GM18507 (cell line): Measurements from ENCODE around the gene SEMA6C.

Experiments
- DNase-seq: peaks from one replicate; pipeline ENCODE4 v3.0.0; 2011; ENCODE audit warnings: low read depth; ENCODE audit not compliant: insufficient read length; ENCODE audit errors: extremely low spot score
- FAIRE-seq: peaks from 2 replicates; lab custom pipeline; 2011; peaks lifted over from hg19 to GRCh38; lab: Jason Lieb, UNC

The SEMA6C gene

GRCh38 chr1:151165281-151165737 lies 18.9 kb upstream of the SEMA6C start:
- FAIRE-seq (no peak), DNase-seq (no peak)

- FAIRE-seq (no peak), DNase-seq (no peak)
Observed at GRCh38 chr1:151164732-151165280, 18.4 kb upstream of the SEMA6C start.

- no peak for DNase-seq
- FAIRE-seq, result no peak
Observed at GRCh38 chr1:151159373-151159772, 12.9 kb upstream of the SEMA6C start.

- DNase-seq (no peak), FAIRE-seq (no peak)
Observed at GRCh38 chr1:151158751-151159251, 12.4 kb upstream of the SEMA6C start.

GRCh38 chr1:151158326-151158725 lies 11.9 kb upstream of the SEMA6C start:
- no peak for FAIRE-seq
- no peak for DNase-seq

GRCh38 chr1:151157067-151157531 lies 10.7 kb upstream of the SEMA6C start:
- no peak for DNase-seq
- peak; percentile 82 for FAIRE-seq

GRCh38 chr1:151156515-151156819 lies 10.0 kb upstream of the SEMA6C start, which contains the start of gene TNFAIP8L2:
Gene TNFAIP8L2 (plus strand): TSS chr1:151156649. CDS start chr1:151158698, 2,049 bp downstream.
- no peak for FAIRE-seq
- peak; percentile 35 for DNase-seq

GRCh38 chr1:151147665-151148064 lies 1.2 kb upstream of the SEMA6C start:
- FAIRE-seq, result no peak
- no peak for DNase-seq

GRCh38 chr1:151147132-151147503 lies 687 bp upstream of the SEMA6C start:
- no peak for FAIRE-seq
- no peak for DNase-seq

GRCh38 chr1:151146072-151146411 lies 389 bp downstream of the SEMA6C start:
- no peak for FAIRE-seq
- DNase-seq, result no peak

- no peak for FAIRE-seq
Observed at GRCh38 chr1:151145304-151146071, 943 bp downstream of the SEMA6C start.

GRCh38 chr1:151144474-151145303 lies 1.7 kb downstream of the SEMA6C start:
- DNase-seq (no peak), FAIRE-seq (no peak)

More at GRCh38 chr1:151145304-151146071, 943 bp downstream of the SEMA6C start:
- DNase-seq, result no peak

- no peak for DNase-seq
- FAIRE-seq, result no peak
Observed at GRCh38 chr1:151143986-151144385, 2.4 kb downstream of the SEMA6C start.

GRCh38 chr1:151143057-151143435 lies 3.4 kb downstream of the SEMA6C start:
- FAIRE-seq (no peak), DNase-seq (no peak)

- no peak for DNase-seq
- FAIRE-seq, result no peak
Observed at GRCh38 chr1:151142411-151143056, 3.9 kb downstream of the SEMA6C start.

- no peak for FAIRE-seq
Observed at GRCh38 chr1:151137789-151138188, 8.6 kb downstream of the SEMA6C start.

GRCh38 chr1:151135433-151136385 lies 10.7 kb downstream of the SEMA6C start:
- peak; percentile 46 for FAIRE-seq
- DNase-seq, result no peak

More at GRCh38 chr1:151137789-151138188, 8.6 kb downstream of the SEMA6C start:
- no peak for DNase-seq

- no peak for FAIRE-seq
- DNase-seq, result no peak
Observed at GRCh38 chr1:151134991-151135390, 11.4 kb downstream of the SEMA6C start.

- FAIRE-seq (no peak), DNase-seq (no peak)
Observed at GRCh38 chr1:151134396-151134795, 12.0 kb downstream of the SEMA6C start.
